ENCODE results near the gene CAPZB. TPM values are rescaled to one million over a fixed set of nuclear protein-coding genes. Genes with fewer than 3 reads are reported as not detected.

Gene CAPZB
- total RNA-seq, 3 donors from 2014 or later = 112 to 114 (median 113) TPM

DNA sequence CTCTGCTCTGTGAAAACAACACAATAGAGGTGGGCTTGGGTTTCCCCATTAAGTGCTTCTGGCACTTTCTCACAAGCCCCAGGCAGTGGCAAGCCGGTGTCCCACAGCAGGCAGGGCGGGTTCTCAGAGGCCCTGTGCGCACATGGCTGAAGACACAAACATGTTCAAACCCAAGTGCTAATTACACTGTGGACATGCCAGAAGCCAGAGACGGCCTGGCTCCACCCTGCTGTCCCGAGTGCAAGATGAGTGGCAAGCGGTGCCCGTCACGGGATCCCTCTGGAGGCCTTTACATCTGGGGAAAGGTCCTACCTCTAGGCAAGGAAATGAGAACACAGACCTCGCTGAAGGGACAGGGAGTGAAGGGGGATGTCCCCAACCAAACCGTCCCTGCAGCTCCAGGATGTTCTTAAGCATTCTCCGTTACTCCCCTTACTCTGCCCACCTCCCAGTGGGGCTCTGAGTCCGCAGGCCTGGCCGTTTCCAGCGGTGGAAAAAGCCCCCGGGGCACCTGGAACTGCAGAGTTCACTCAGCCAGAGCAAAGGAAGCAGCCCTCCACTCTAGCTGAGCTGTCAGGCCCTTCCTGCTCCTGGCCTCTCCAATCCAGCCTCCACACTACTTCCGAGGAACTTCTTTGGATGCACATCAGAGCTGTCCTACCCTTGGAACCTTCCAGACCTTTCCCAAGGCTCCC, 115.8 kb downstream of the CAPZB start:
- H3K36me3 ChIP-seq = no peaks in the 10 kb centered on the region
- TF ChIP-seq POLR2A (IDR thresholded peaks at IDR 0.05) = no peak
- TF ChIP-seq POLR2AphosphoS5 (IDR thresholded peaks at IDR 0.05) = no peak
- TF ChIP-seq, protein P1, sequence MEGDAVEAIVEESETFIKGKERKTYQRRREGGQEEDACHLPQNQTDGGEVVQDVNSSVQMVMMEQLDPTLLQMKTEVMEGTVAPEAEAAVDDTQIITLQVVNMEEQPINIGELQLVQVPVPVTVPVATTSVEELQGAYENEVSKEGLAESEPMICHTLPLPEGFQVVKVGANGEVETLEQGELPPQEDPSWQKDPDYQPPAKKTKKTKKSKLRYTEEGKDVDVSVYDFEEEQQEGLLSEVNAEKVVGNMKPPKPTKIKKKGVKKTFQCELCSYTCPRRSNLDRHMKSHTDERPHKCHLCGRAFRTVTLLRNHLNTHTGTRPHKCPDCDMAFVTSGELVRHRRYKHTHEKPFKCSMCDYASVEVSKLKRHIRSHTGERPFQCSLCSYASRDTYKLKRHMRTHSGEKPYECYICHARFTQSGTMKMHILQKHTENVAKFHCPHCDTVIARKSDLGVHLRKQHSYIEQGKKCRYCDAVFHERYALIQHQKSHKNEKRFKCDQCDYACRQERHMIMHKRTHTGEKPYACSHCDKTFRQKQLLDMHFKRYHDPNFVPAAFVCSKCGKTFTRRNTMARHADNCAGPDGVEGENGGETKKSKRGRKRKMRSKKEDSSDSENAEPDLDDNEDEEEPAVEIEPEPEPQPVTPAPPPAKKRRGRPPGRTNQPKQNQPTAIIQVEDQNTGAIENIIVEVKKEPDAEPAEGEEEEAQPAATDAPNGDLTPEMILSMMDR (IDR thresholded peaks at IDR 0.05) = no peak
- peak overlapping the region in 1 of 2 donors; percentile 55 for H3K27ac ChIP-seq
- no peak overlapping the region for H3K4me3 ChIP-seq
- H3K4me1 ChIP-seq = no peaks in the 10 kb centered on the region
- DNase-seq (ENCODE audit: low spot score in 2 of 2) = no peak
- H3K9me3 ChIP-seq = no peaks in the 10 kb centered on the region
- intact Hi-C loops (cut with DNase I; ENCODE audit: low total_unique reads) = no loop called here
- no peaks in the 10 kb centered on the region for H3K27me3 ChIP-seq

DNA sequence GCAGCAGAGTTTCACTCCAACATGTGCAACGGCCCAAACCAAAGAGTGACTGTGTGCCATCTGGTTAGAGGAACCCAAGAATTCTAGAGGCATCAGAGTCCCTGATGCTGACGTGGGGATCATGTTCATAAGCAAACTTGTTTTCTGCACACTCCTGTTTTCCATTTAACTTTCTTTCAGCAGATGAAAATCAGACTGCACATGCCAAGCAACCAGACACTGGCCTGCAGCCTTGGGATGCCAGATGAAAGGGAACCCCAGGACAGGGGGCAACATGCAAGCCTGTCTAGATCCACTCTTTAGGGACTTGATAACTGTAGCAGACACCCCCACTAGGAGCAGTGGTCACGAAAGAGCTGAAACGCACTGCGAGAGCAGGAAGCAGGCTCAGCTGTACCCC, 116.4 kb downstream of the CAPZB start:
- TF ChIP-seq, protein P1 (IDR thresholded peaks at IDR 0.05) = no peak
- TF ChIP-seq POLR2A (IDR thresholded peaks at IDR 0.05) (no peak), POLR2AphosphoS5 (IDR thresholded peaks at IDR 0.05) (no peak)
- Histone ChIP-seq H3K4me3 (no peak overlapping the region), H3K27me3 (no peaks in the 10 kb centered on the region), H3K27ac (peak overlapping the region in 1 of 2 donors; percentile 55), H3K9me3 (no peaks in the 10 kb centered on the region), H3K4me1 (no peaks in the 10 kb centered on the region), H3K36me3 (no peaks in the 10 kb centered on the region)
- no peak for DNase-seq (ENCODE audit: low spot score in 2 of 2)
- intact Hi-C loops (cut with DNase I; ENCODE audit: low total_unique reads) = no loop called here

DNA sequence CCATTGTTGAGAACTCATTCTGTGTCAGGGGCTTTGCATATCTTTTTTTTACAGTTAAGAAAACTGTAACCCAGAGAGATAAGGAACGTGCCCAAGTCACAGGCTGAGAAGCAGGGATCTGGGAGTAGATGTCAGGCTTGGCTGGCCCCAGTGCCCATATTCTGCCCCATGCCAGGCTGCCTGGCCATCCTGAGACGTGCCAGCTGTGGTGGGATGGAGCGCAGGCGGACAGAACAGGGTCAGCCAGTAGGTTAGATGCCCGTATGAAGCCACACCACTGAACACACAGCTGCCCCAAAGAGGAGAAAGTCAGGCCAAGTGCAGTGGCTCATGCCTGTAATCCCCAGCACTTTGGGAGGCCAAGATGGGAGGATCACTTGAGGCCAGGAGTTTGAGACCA, 117.3 kb downstream of the CAPZB start:
- TF ChIP-seq, protein P1 (IDR thresholded peaks at IDR 0.05) = no peak
- no peak for TF ChIP-seq POLR2A (IDR thresholded peaks at IDR 0.05)
- TF ChIP-seq POLR2AphosphoS5 (IDR thresholded peaks at IDR 0.05) = no peak
- Histone ChIP-seq H3K4me3 (no peak overlapping the region), H3K9me3 (no peaks in the 10 kb centered on the region), H3K4me1 (no peaks in the 10 kb centered on the region), H3K36me3 (no peaks in the 10 kb centered on the region), H3K27me3 (no peaks in the 10 kb centered on the region), H3K27ac (peak overlapping the region; percentile 66 to 80)
- no peak for DNase-seq (ENCODE audit: low spot score in 2 of 2)
- intact Hi-C loops (cut with DNase I; ENCODE audit: low total_unique reads) = no loop called here

DNA sequence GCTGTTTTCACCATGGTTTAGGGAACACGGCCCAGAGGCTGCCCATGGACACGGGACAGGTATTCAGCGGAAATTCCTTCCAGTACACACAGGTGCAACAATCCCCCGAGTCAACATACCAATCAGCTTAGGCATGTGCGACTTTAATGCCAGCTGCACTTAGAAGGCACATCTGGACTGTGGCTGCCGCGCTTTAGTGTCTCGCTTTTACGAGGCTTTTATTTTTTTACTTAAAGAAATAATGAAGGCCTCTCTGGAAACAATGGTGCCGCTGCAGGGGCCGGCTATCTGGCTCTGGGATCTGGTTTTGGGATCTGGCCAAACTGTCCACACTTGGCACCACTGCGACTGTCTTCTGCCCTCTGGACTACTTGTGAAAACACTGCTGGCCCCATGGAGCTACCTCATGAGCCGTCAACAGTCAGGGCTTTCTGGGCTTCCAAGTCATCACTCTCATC, 117.7 kb downstream of the CAPZB start:
- Histone ChIP-seq H3K27ac (peak overlapping the region; percentile 66 to 80), H3K4me3 (peak overlapping the region in 2 of 3 donors; percentile 31 to 47), H3K36me3 (no peaks in the 10 kb centered on the region), H3K27me3 (no peaks in the 10 kb centered on the region), H3K9me3 (no peaks in the 10 kb centered on the region), H3K4me1 (no peaks in the 10 kb centered on the region)
- intact Hi-C loops (cut with DNase I; ENCODE audit: low total_unique reads) = no loop called here
- TF ChIP-seq POLR2AphosphoS5 (IDR thresholded peaks at IDR 0.05) (peak in 1 of 3 donors; percentile 48), POLR2A (IDR thresholded peaks at IDR 0.05) (no peak)
- TF ChIP-seq, protein P1 (IDR thresholded peaks at IDR 0.05) = no peak
- peak; percentile 75 to 81 for DNase-seq (ENCODE audit: low spot score in 2 of 2)

All from breast epithelium (tissue), 4 donors.